Measurements from ENCODE around the gene RACK1. TPM values are rescaled to one million over a fixed set of nuclear protein-coding genes. Genes with fewer than 3 reads are reported as not detected.

RACK1 gene
- polyA plus RNA-seq, 1 of the 3 experiments (the other 2 are of a cell fraction): 4,715 TPM

GRCh38 chr5:181258576-181258975, 14.9 kb upstream of the RACK1 start (continued):
- TF ChIP-seq MAX (IDR thresholded peaks at IDR 0.05; ENCODE audit: low read depth): no peak
- no peak for TF ChIP-seq PBX3 (IDR thresholded peaks at IDR 0.05)
- no peak for TF ChIP-seq RFX5 (IDR thresholded peaks at IDR 0.05; ENCODE audit: low read length)
- TF ChIP-seq TAF1 (IDR thresholded peaks at IDR 0.05; ENCODE audit: borderline replicate concordance, low read depth, low read length): no peak
- no peak for TF ChIP-seq FOXM1 (IDR thresholded peaks at IDR 0.05; ENCODE audit: low read depth)
- no peak for TF ChIP-seq FOSL2 (IDR thresholded peaks at IDR 0.05; ENCODE audit: borderline replicate concordance, low read depth)
- TF ChIP-seq CTCF (IDR thresholded peaks at IDR 0.05): no peak
- no peak for TF ChIP-seq NRF1 (IDR thresholded peaks at IDR 0.05; ENCODE audit: low read depth, low read length)
- TF ChIP-seq TCF12 (IDR thresholded peaks at IDR 0.05): no peak
- no peak for TF ChIP-seq SMC3 (IDR thresholded peaks at IDR 0.05; ENCODE audit: low read depth, low read length)
- TF ChIP-seq ELF1 (IDR thresholded peaks at IDR 0.05): no peak
- TF ChIP-seq EP300 (IDR thresholded peaks at IDR 0.05; ENCODE audit: borderline replicate concordance in 1 of 2, low read depth in 1 of 2, low read length in 1 of 2): no peak

- Histone ChIP-seq H3K4me3 (ENCODE audit: low read depth in 2 of 2, low read length in 1 of 2) (no peak overlapping the region), H3K4me2 (peak overlapping the region; percentile 11; the same call in 1 of the 2 replicates), H3K4me1 (ENCODE audit: control insufficient read depth in 1 of 2, insufficient read depth in 2 of 2, low read depth in 1 of 2, low read length in 1 of 2) (peaks cover 0 to 24% of the 10 kb centered on the region in 2 experiments; a peak in 2 of 4 replicates), H3K79me2 (ENCODE audit: insufficient read depth) (peaks cover 99% of the 10 kb centered on the region), H3K9me3 (no peaks in the 10 kb centered on the region), H3K27me3 (ENCODE audit: insufficient read depth) (no peaks in the 10 kb centered on the region), H3K36me3 (replicated peaks in 1 of 2; ENCODE audit: control insufficient read depth in 1 of 2, insufficient read depth in 2 of 2, low read length in 1 of 2) (peaks cover 38 to 43% of the 10 kb centered on the region in 2 experiments), H4K20me1 (ENCODE audit: insufficient read depth) (peaks cover 81% of the 10 kb centered on the region), H3K9me2 (no peaks in the 10 kb centered on the region), H3F3A (replicated peaks; ENCODE audit: insufficient read depth) (peaks cover 16% of the 10 kb centered on the region), H3K27ac (ENCODE audit: low read depth in 2 of 2, low read length in 1 of 2) (peak overlapping the region in 1 of 2 experiments; percentile 5; a peak in 2 of 4 replicates), H3K9ac (no peak overlapping the region), H2AFZ (ENCODE audit: low read depth) (no peak overlapping the region)
- 85% methylated on average over 7 of the region's 7 CpGs for WGBS (ENCODE audit: low lambda C conversion rate)
- DNase-seq: no peak
- ChIA-PET POLR2A (no interaction called here), CTCF (interaction anchor here (0.9 to 1.3 kb wide), 3 partner anchors 11 to 97 kb away, joined by 3 to 6 read pairs (median 3); no protein-coding TSS in a partner anchor)
- TF ChIP-seq SMC3 (IDR thresholded peaks at IDR 0.05; ENCODE audit: low read depth, low read length) (no peak), MAX (IDR thresholded peaks at IDR 0.05; ENCODE audit: low read depth) (no peak), FOSL2 (IDR thresholded peaks at IDR 0.05; ENCODE audit: borderline replicate concordance, low read depth) (no peak), EZH2phosphoT487 (IDR thresholded peaks at IDR 0.05; ENCODE audit: borderline replicate concordance, low read depth) (no peak), YY1 (IDR thresholded peaks at IDR 0.05; ENCODE audit: low read depth) (no peak), NFIC (IDR thresholded peaks at IDR 0.05; ENCODE audit: borderline replicate concordance) (no peak), FOXJ3 (CRISPR knock-in tag; IDR thresholded peaks at IDR 0.05) (no peak), PBX3 (IDR thresholded peaks at IDR 0.05) (no peak), GATA2 (CRISPR knock-in tag; IDR thresholded peaks at IDR 0.05) (no peak), ZBTB33 (IDR thresholded peaks at IDR 0.05; ENCODE audit: borderline replicate concordance, low read depth) (no peak)
Observed at GRCh38 chr5:181255836-181256578, 12.3 kb upstream of the RACK1 start.
